H1 (cell line): ENCODE results near the gene CCDC73. TPM values are rescaled to one million over a fixed set of nuclear protein-coding genes. Genes with fewer than 3 reads are reported as not detected.

Experiments used
- CTCF ChIA-PET: fragments of 300-600 bp; sonication (Branson Sonifier 250); formaldehyde crosslinking; loops from one replicate; lab custom pipeline; 2021; ENCODE audit not compliant: partially characterized antibody; lab: Charles Lee
- POLR2A ChIA-PET: fragments of 300-600 bp; sonication (Branson Sonifier 250); formaldehyde crosslinking; loops from one replicate; lab custom pipeline; 2021; ENCODE audit warnings: inconsistent platforms; ENCODE audit not compliant: partially characterized antibody; lab: Charles Lee
- DNase-seq, 2 experiments: peaks; one replicate each; pipeline versions ENCODE4 v3.0.0 to v3.0.0-alpha.2; 2010 to 2022; ENCODE audit warnings: low spot score in 2 of 2, low read depth in 1 of 2, mixed read lengths in 1 of 2
- FAIRE-seq: peaks from 2 replicates; lab custom pipeline; 2011; peaks lifted over from hg19 to GRCh38; lab: Jason Lieb, UNC
- H2AFZ ChIP-seq: 2 replicates; pipeline ENCODE4 v1.8.1; 2012; ENCODE audit warnings: low read length, inconsistent platforms
- H2AK5ac ChIP-seq: 2 replicates; pipeline ENCODE4 v1.6.1; 2013; ENCODE audit warnings: low read depth, low read length
- H2BK120ac ChIP-seq: replicated peaks from 2 replicates; pipeline ENCODE3; 2013; ENCODE audit warnings: low read depth, low read length, inconsistent platforms
- H2BK12ac ChIP-seq: 2 replicates; pipeline ENCODE4 v1.6.1; 2013; ENCODE audit warnings: low read depth, low read length
- H2BK15ac ChIP-seq: 2 replicates; pipeline ENCODE4 v1.6.1; 2013; ENCODE audit warnings: low read length
- H2BK20ac ChIP-seq: 2 replicates; pipeline ENCODE4 v1.6.1; 2013; ENCODE audit warnings: low read length
- H2BK5ac ChIP-seq: 2 replicates; pipeline ENCODE4 v1.6.1; 2013; ENCODE audit warnings: low read depth, low read length
- H3K14ac ChIP-seq: 2 replicates; pipeline ENCODE4 v1.6.1; 2013; ENCODE audit warnings: inconsistent platforms; ENCODE audit not compliant: insufficient read length
- H3K18ac ChIP-seq: 2 replicates; pipeline ENCODE4 v1.6.1; 2013; ENCODE audit warnings: low read length; ENCODE audit errors: extremely low read depth
- H3K23ac ChIP-seq: 2 replicates; pipeline ENCODE4 v1.6.1; 2013; ENCODE audit warnings: inconsistent platforms; ENCODE audit not compliant: insufficient read length
- H3K23me2 ChIP-seq: 2 replicates; pipeline ENCODE4 v1.6.1; 2013; ENCODE audit warnings: low read depth, low read length
- H3K27ac ChIP-seq: 2 replicates; pipeline ENCODE4 v1.6.1; 2011; ENCODE audit warnings: low read depth, low read length, inconsistent platforms
- H3K27me3 ChIP-seq, 4 experiments: replicated peaks in 1 of 4; 1 replicate in 1 of 4; 2 replicates in 3 of 4; pipeline versions ENCODE4 v1.6.1 to v1.8.1; 2011 to 2013; ENCODE audit warnings: low read length in 3 of 4, mild to moderate bottlenecking in 3 of 4, inconsistent platforms in 2 of 4, mixed read lengths in 2 of 4, moderate library complexity in 1 of 4; ENCODE audit not compliant: control insufficient read depth in 3 of 4, insufficient read depth in 3 of 4; ENCODE audit errors: extremely low read depth in 1 of 4
- H3K36me3 ChIP-seq, 4 experiments: 2 replicates each; pipeline versions ENCODE4 v1.6.1 to v1.8.1; 2011 to 2013; ENCODE audit warnings: mild to moderate bottlenecking in 4 of 4, low read length in 3 of 4, moderate library complexity in 2 of 4, control low read depth in 1 of 4, inconsistent platforms in 1 of 4; ENCODE audit not compliant: insufficient read depth in 4 of 4, control insufficient read depth in 2 of 4
- H3K4ac ChIP-seq: replicated peaks from 2 replicates; pipeline ENCODE3; 2013; ENCODE audit warnings: low read length, low read depth, mixed read lengths, inconsistent platforms; ENCODE audit not compliant: insufficient read length
- H3K4me1 ChIP-seq, 4 experiments: replicated peaks in 1 of 4; 1 replicate in 1 of 4; 2 replicates in 3 of 4; pipeline versions ENCODE4 v1.6.1 to v1.8.1; 2011 to 2013; ENCODE audit warnings: low read length in 3 of 4, inconsistent platforms in 2 of 4, mixed read lengths in 1 of 4; ENCODE audit not compliant: insufficient read depth in 4 of 4, control insufficient read depth in 3 of 4
- H3K4me2 ChIP-seq, 2 experiments: 2 replicates each; pipeline versions ENCODE4 v1.6.1 to v1.8.1; 2011 to 2013; ENCODE audit warnings: low read depth in 2 of 2, low read length in 2 of 2, control low read depth in 1 of 2, inconsistent platforms in 1 of 2, mild to moderate bottlenecking in 1 of 2; ENCODE audit not compliant: insufficient read depth in 1 of 2
- H3K4me3 ChIP-seq, 4 experiments: fragments of 200-600, 300-600 bp in 1 of 4; sonication (generic), shearing (Covaris generic), sonication (Bioruptor Twin) in 1 of 4; 2 replicates each; pipeline versions ENCODE4 v1.5.1 to v1.8.1; 2011 to 2016; ENCODE audit warnings: low read length in 4 of 4, low read depth in 3 of 4, control low read depth in 2 of 4, inconsistent platforms in 2 of 4, mild to moderate bottlenecking in 2 of 4, mixed read lengths in 1 of 4, moderate library complexity in 1 of 4; ENCODE audit not compliant: insufficient read depth in 2 of 4; ENCODE audit errors: extremely low read depth in 1 of 4
- H3K56ac ChIP-seq: replicated peaks from 2 replicates; pipeline ENCODE3; 2013; ENCODE audit warnings: low read depth, mild to moderate bottlenecking, mixed read lengths, low read length, inconsistent platforms; ENCODE audit not compliant: insufficient read length
- H3K79me1 ChIP-seq: 2 replicates; pipeline ENCODE4 v1.6.1; 2013; ENCODE audit warnings: low read depth, low read length, control low read depth
- H3K79me2 ChIP-seq, 2 experiments: 2 replicates each; pipeline versions ENCODE4 v1.6.1 to v1.8.1; 2012 to 2013; ENCODE audit warnings: low read length in 2 of 2, mild to moderate bottlenecking in 2 of 2, inconsistent platforms in 1 of 2; ENCODE audit not compliant: insufficient read depth in 2 of 2, control insufficient read depth in 1 of 2
- H3K9ac ChIP-seq, 4 experiments: replicated peaks in 1 of 4; 1 replicate in 1 of 4; 2 replicates in 3 of 4; pipeline versions ENCODE4 v1.6.1 to v1.8.1; 2011 to 2013; ENCODE audit warnings: low read depth in 3 of 4, low read length in 3 of 4, control low read depth in 2 of 4, mild to moderate bottlenecking in 2 of 4, moderate library complexity in 2 of 4, inconsistent platforms in 1 of 4; ENCODE audit errors: extremely low read depth in 1 of 4
- H3K9me3 ChIP-seq, 2 experiments: 2 replicates each; pipeline versions ENCODE4 v1.6.1 to v1.8.1; 2012 to 2013; ENCODE audit warnings: mild to moderate bottlenecking in 2 of 2, moderate library complexity in 2 of 2, control low read depth in 1 of 2, inconsistent platforms in 1 of 2, low read depth in 1 of 2, low read length in 1 of 2, mixed read lengths in 1 of 2; ENCODE audit not compliant: insufficient read depth in 2 of 2
- H4K20me1 ChIP-seq, 2 experiments: replicated peaks in 1 of 2; 2 replicates each; pipeline versions ENCODE3 to v1.8.1; 2011 to 2013; ENCODE audit warnings: inconsistent platforms in 2 of 2, low read length in 2 of 2, mild to moderate bottlenecking in 1 of 2; ENCODE audit not compliant: insufficient read depth in 2 of 2, control insufficient read depth in 1 of 2
- H4K5ac ChIP-seq: 2 replicates; pipeline ENCODE4 v1.6.1; 2013; ENCODE audit warnings: low read length, low read depth, mixed read lengths, inconsistent platforms; ENCODE audit not compliant: insufficient read length
- H4K8ac ChIP-seq: 2 replicates; pipeline ENCODE4 v1.8.0; 2013; ENCODE audit warnings: mild to moderate bottlenecking, moderate library complexity, low read length, inconsistent platforms; ENCODE audit not compliant: insufficient read depth; ENCODE audit errors: extremely low read depth
- H4K91ac ChIP-seq: replicated peaks from 2 replicates; pipeline ENCODE3; 2013; ENCODE audit warnings: low read length, mixed read lengths, inconsistent platforms; ENCODE audit not compliant: insufficient read length
- BCL11A ChIP-seq, 2 experiments: IDR thresholded peaks; one replicate each; pipeline ENCODE4 v1.6.1; 2011; ENCODE audit warnings: low read depth in 2 of 2, low read length in 2 of 2, mild to moderate bottlenecking in 2 of 2
- E2F6 ChIP-seq: IDR thresholded peaks from 2 replicates; pipeline ENCODE4 v1.6.1; 2012; ENCODE audit warnings: inconsistent platforms
- FOSL1 ChIP-seq: IDR thresholded peaks from 2 replicates; pipeline ENCODE4 v1.6.1; 2011; ENCODE audit warnings: mild to moderate bottlenecking, low read depth, low read length, moderate library complexity; ENCODE audit not compliant: insufficient read depth
- GABPA ChIP-seq: IDR thresholded peaks from 2 replicates; pipeline ENCODE4 v1.6.1; 2011; ENCODE audit warnings: mild to moderate bottlenecking, low read length, moderate library complexity, borderline replicate concordance; ENCODE audit not compliant: insufficient read depth
- HDAC6 ChIP-seq: IDR thresholded peaks from one replicate; pipeline ENCODE4 v1.7.1; 2012; ENCODE audit warnings: low read depth, mild to moderate bottlenecking, inconsistent platforms, low read length, moderate library complexity
- JUND ChIP-seq: IDR thresholded peaks from 2 replicates; pipeline ENCODE4 v1.6.1; 2011; ENCODE audit warnings: mild to moderate bottlenecking, improper control_type of control experiment, low read length
- KDM4A ChIP-seq: IDR thresholded peaks from one replicate; pipeline ENCODE4 v1.7.1; 2012; ENCODE audit warnings: low read depth, mild to moderate bottlenecking, moderate library complexity, low read length, inconsistent platforms; ENCODE audit not compliant: severe bottlenecking
- NRF1 ChIP-seq: IDR thresholded peaks from 2 replicates; pipeline ENCODE4 v1.6.1; 2011; ENCODE audit warnings: mild to moderate bottlenecking, low read depth, low read length, improper control_type of control experiment
- SIN3A ChIP-seq, 2 experiments: IDR thresholded peaks in 1 of 2; conservative IDR thresholded peaks in 1 of 2; 2 replicates each; pipeline ENCODE4 v1.6.1; 2011 to 2012; ENCODE audit warnings: low read length in 2 of 2, improper control_type of control experiment in 1 of 2, low read depth in 1 of 2, mild to moderate bottlenecking in 1 of 2
- SIRT6 ChIP-seq: IDR thresholded peaks from one replicate; pipeline ENCODE4 v1.7.1; 2012; ENCODE audit warnings: low read length, inconsistent platforms
- TAF7 ChIP-seq: optimal IDR thresholded peaks from 2 replicates; pipeline ENCODE3; 2011; ENCODE audit warnings: low read depth, mild to moderate bottlenecking, inconsistent platforms, low read length, moderate library complexity, borderline replicate concordance
- TBP ChIP-seq: IDR thresholded peaks from 2 replicates; pipeline ENCODE4 v1.6.1; 2011; ENCODE audit warnings: low read depth, low read length, improper control_type of control experiment
- ZNF274 ChIP-seq: IDR thresholded peaks from 2 replicates; pipeline ENCODE4 v1.7.0; 2012; ENCODE audit warnings: low read length, borderline replicate concordance; ENCODE audit errors: extremely low read depth
- WGBS, 2 experiments: shearing (Covaris generic) in 1 of 2; methylation state at CpG; one replicate each; pipeline versions ENCODE4 v1.1.6 to v1.1.7; 2013 to 2015; ENCODE audit warnings: low lambda C conversion rate in 2 of 2, mixed read lengths in 2 of 2, inconsistent platforms in 1 of 2, low coverage in 1 of 2, missing lambda C conversion rate in 1 of 2; ENCODE audit not compliant: insufficient replicate concordance in 2 of 2, insufficient coverage in 1 of 2, insufficient read length in 1 of 2; ENCODE audit errors: extremely low coverage in 1 of 2, missing lambda C conversion rate in 1 of 2; 5-methylcytosine and 5-hydroxymethylcytosine counted together
- polyA plus RNA-seq, 7 experiments: library from polyadenylated mRNA; depleted of rRNA in 3 of 7; stranded (reverse) in 5 of 7; unstranded in 2 of 7; fragments of >200 nt in 5 of 7; fragments of 200-250 nt in 2 of 7; gene quantifications; 1 replicate in 5 of 7; 2 replicates in 1 of 7; 4 replicates in 1 of 7; pipeline versions ENCODE4 v1.2.1 to v1.2.3, GENCODE V29; 2011 to 2013; ENCODE audit warnings: missing spikeins in 2 of 7, mixed read lengths in 2 of 7
- total RNA-seq: library from RNA; stranded (reverse); fragmentation: NEBNext Ultra II Directional; extraction: Animal tissue kit (Norgen Biotek cat#: 25700); gene quantifications from 2 replicates; pipeline ENCODE4 v1.2.1, GENCODE V29; 2021

CCDC73 gene
- total and polyA plus RNA-seq, 2 of the 8 experiments (the other 6 are each of a cell fraction or from before 2014, with no cell fraction given) = not detected

DNA sequence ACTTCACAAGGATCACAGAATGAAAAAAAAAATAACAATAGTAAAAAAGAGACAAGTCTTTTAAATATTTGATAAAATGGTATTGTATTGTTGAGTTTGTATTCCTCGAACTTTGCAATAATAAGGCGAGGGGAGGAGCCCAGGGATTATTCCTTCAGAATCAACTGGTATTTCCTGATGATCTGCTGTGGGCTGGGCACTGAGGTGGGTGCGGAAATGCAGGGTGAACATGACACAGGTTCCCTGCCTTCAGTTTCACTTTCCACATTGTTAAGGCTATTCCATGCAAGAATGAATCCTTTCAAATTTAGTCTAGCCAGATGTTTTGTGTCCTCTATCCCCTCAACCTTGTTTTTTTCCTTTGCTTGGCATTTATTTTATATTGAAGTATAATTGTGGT lies 212.9 kb downstream of the CCDC73 start:
- H2BK15ac ChIP-seq = no peak overlapping the region
- no peak overlapping the region for H2BK120ac ChIP-seq
- H2BK5ac ChIP-seq = no peak overlapping the region; the same call in 1 of the 2 replicates
- H3K18ac ChIP-seq = no peak overlapping the region
- peaks cover 0 to 2% (median under 1%) of the 10 kb centered on the region in 4 experiments; a peak in 3 of 7 replicates for H3K4me1 ChIP-seq
- no peak overlapping the region for H2AK5ac ChIP-seq
- no peak overlapping the region for H4K8ac ChIP-seq
- H3K56ac ChIP-seq = no peak overlapping the region
- no peak overlapping the region for H3K4me3 ChIP-seq
- H3K36me3 ChIP-seq = no peaks in the 10 kb centered on the region
- POLR2A ChIA-PET = no interaction called here
- H3K79me1 ChIP-seq = no peaks in the 10 kb centered on the region; the same call in none of the 2 replicates
- no peak overlapping the region for H2BK20ac ChIP-seq
- H3K23me2 ChIP-seq = peaks cover 5% of the 10 kb centered on the region; the same call in 1 of the 2 replicates
- H4K5ac ChIP-seq = no peak overlapping the region
- TF ChIP-seq ZNF274 (no peak), TBP (no peak), TAF7 (no peak), E2F6 (no peak), HDAC6 (no peak), GABPA (no peak), KDM4A (no peak), SIN3A (conservative IDR thresholded peaks at IDR 0.05 in 1 of 2, IDR thresholded peaks at IDR 0.05 in 1 of 2; ENCODE audit: low read depth in 1 of 2, low read length in 2 of 2) (no peak), BCL11A (IDR thresholded peaks at IDR 0.05; ENCODE audit: low read depth in 2 of 2, low read length in 2 of 2) (no peak), SIRT6 (no peak), JUND (no peak), FOSL1 (no peak), NRF1 (no peak)
- TF ChIP-seq, all 59 proteins: peak for 0
- no peak overlapping the region for H3K9ac ChIP-seq
- H3K4ac ChIP-seq = no peak overlapping the region
- H2BK12ac ChIP-seq = no peak overlapping the region
- H3K23ac ChIP-seq = no peak overlapping the region
- H4K91ac ChIP-seq = no peak overlapping the region
- DNase-seq (no peak), FAIRE-seq (no peak)
- no peak overlapping the region for H3K4me2 ChIP-seq
- H3K27ac ChIP-seq = no peak overlapping the region
- CTCF ChIA-PET = no interaction called here
- peaks cover 28 to 29% of the 10 kb centered on the region in 2 experiments for H3K79me2 ChIP-seq
- 0 out of 2 replicates have a peak overlapping the region, but pooled peaks have one; percentile 21 for H2AFZ ChIP-seq
- H4K20me1 ChIP-seq = peaks cover 3 to 5% of the 10 kb centered on the region in 2 experiments
- 90% methylated on average over 3 of the region's 3 CpGs; no CpG with 5 or more reads in 1 of the 2 experiments for WGBS, 2 experiments
- H3K14ac ChIP-seq = no peak overlapping the region
- H3K27me3 ChIP-seq = no peaks in the 10 kb centered on the region
- H3K9me3 ChIP-seq = no peaks in the 10 kb centered on the region
